ENCODE measurements around the gene RNF152. TPM values are rescaled to one million over a fixed set of nuclear protein-coding genes. Genes with fewer than 3 reads are reported as not detected.

RNF152 gene
- total RNA-seq, 1 experiment from 2014 or later, result 0.18 TPM

GRCh38 chr18:61900504-61901281 is 7.9 kb upstream of the RNF152 start:
- ChIA-PET POLR2A (no interaction called here), CTCF (no interaction called here)
- DNase-seq (ENCODE audit: low read depth, low spot score), result no peak
- H3K4me3 ChIP-seq (ENCODE audit: low read depth in 2 of 2, low read length in 2 of 2), result no peak overlapping the region
- no peaks in the 10 kb centered on the region for H3K36me3 ChIP-seq (ENCODE audit: control insufficient read depth, insufficient read depth, low read length)
- ATAC-seq, result no peak
- H3K27me3 ChIP-seq (ENCODE audit: control insufficient read depth, insufficient read depth, low read length), result no peaks in the 10 kb centered on the region; the same call in 1 of the 2 replicates
- no peaks in the 10 kb centered on the region for H3K9me3 ChIP-seq (ENCODE audit: control insufficient read depth, insufficient read depth, low read depth, low read length)
- H3K4me1 ChIP-seq (ENCODE audit: control insufficient read depth, insufficient read depth, low read length), result no peaks in the 10 kb centered on the region
- intact Hi-C loops (cut with micrococcal nuclease; ENCODE audit: unreplicated experiment) (no loop called here), in situ Hi-C loops (cut with HindIII; ENCODE audit: low pct_unique_long_range_greater_than_20kb, low sequenced_read_pairs) (no loop called here)
- no peak overlapping the region for H3K27ac ChIP-seq (ENCODE audit: low read length)
- no peak for TF ChIP-seq TCF7L2 (IDR thresholded peaks at IDR 0.05; ENCODE audit: low read depth, low read length)
- TF ChIP-seq SIN3A (IDR thresholded peaks at IDR 0.05; ENCODE audit: borderline replicate concordance, insufficient read depth, low read depth, low read length), result no peak
- BruUV-seq (replicated peaks), result no TSS peak

- intact Hi-C loops (cut with micrococcal nuclease; ENCODE audit: unreplicated experiment), result no loop called here
- Histone ChIP-seq H3K27ac (ENCODE audit: low read length) (no peak overlapping the region), H3K27me3 (ENCODE audit: control insufficient read depth, insufficient read depth, low read length) (no peaks in the 10 kb centered on the region; the same call in 1 of the 2 replicates), H3K4me3 (ENCODE audit: low read depth in 2 of 2, low read length in 2 of 2) (no peak overlapping the region), H3K9me3 (ENCODE audit: control insufficient read depth, insufficient read depth, low read depth, low read length) (no peaks in the 10 kb centered on the region), H3K4me1 (ENCODE audit: control insufficient read depth, insufficient read depth, low read length) (no peaks in the 10 kb centered on the region), H3K36me3 (ENCODE audit: control insufficient read depth, insufficient read depth, low read length) (no peaks in the 10 kb centered on the region)
- no peak for ATAC-seq
- CTCF ChIA-PET, result no interaction called here
- BruUV-seq (replicated peaks), result no TSS peak
- DNase-seq (ENCODE audit: low read depth, low spot score), result no peak
- TF ChIP-seq TCF7L2 (IDR thresholded peaks at IDR 0.05; ENCODE audit: low read depth, low read length) (no peak), CTCF (IDR thresholded peaks at IDR 0.05) (no peak), POLR2AphosphoS5 (IDR thresholded peaks at IDR 0.05; ENCODE audit: low read depth, low read length) (no peak), SIN3A (IDR thresholded peaks at IDR 0.05; ENCODE audit: borderline replicate concordance, insufficient read depth, low read depth, low read length) (no peak), REST (IDR thresholded peaks at IDR 0.05; ENCODE audit: insufficient read depth in 1 of 2, low read depth in 2 of 2, low read length in 1 of 2) (no peak)
- POLR2A ChIA-PET, result no interaction called here
- in situ Hi-C loops (cut with HindIII; ENCODE audit: low pct_unique_long_range_greater_than_20kb, low sequenced_read_pairs), result no loop called here
These were observed 5.9 kb upstream of the RNF152 start for GRCh38 chr18:61898640-61899101.

GRCh38 chr18:61896757-61897156 is 4.0 kb upstream of the RNF152 start:
- no peak for TF ChIP-seq CTCF (IDR thresholded peaks at IDR 0.05)
- TF ChIP-seq TCF7L2 (IDR thresholded peaks at IDR 0.05; ENCODE audit: low read depth, low read length), result no peak
- TF ChIP-seq REST (IDR thresholded peaks at IDR 0.05; ENCODE audit: insufficient read depth in 1 of 2, low read depth in 2 of 2, low read length in 1 of 2), result no peak
- Histone ChIP-seq H3K27ac (ENCODE audit: low read length) (no peak overlapping the region), H3K4me3 (ENCODE audit: low read depth in 2 of 2, low read length in 2 of 2) (no peak overlapping the region), H3K27me3 (ENCODE audit: control insufficient read depth, insufficient read depth, low read length) (no peaks in the 10 kb centered on the region; the same call in 1 of the 2 replicates), H3K9me3 (ENCODE audit: control insufficient read depth, insufficient read depth, low read depth, low read length) (no peaks in the 10 kb centered on the region), H3K36me3 (ENCODE audit: control insufficient read depth, insufficient read depth, low read length) (no peaks in the 10 kb centered on the region), H3K4me1 (ENCODE audit: control insufficient read depth, insufficient read depth, low read length) (no peaks in the 10 kb centered on the region)
- in situ Hi-C loops (cut with HindIII; ENCODE audit: low pct_unique_long_range_greater_than_20kb, low sequenced_read_pairs), result no loop called here
- no TSS peak for BruUV-seq (replicated peaks)
- DNase-seq (ENCODE audit: low read depth, low spot score), result no peak
- ChIA-PET POLR2A (no interaction called here), CTCF (no interaction called here)
- ATAC-seq, result no peak
- intact Hi-C loops (cut with micrococcal nuclease; ENCODE audit: unreplicated experiment), result no loop called here

Measured in Panc1 (cell line).